SK-N-DZ (cell line): Measurements from ENCODE around the gene WDR33.
A peak's percentile ranks its signal among the peaks of the same experiment; 100 is the strongest.

ENCODE experiments used
- DNase-seq: peaks from one replicate; pipeline ENCODE4 v3.0.0-alpha.2; 2015; ENCODE audit warnings: low spot score

The WDR33 gene

GRCh38 chr2:127719301-127720218 lies 91.4 kb downstream of the WDR33 start:
- no peak for DNase-seq

DNA sequence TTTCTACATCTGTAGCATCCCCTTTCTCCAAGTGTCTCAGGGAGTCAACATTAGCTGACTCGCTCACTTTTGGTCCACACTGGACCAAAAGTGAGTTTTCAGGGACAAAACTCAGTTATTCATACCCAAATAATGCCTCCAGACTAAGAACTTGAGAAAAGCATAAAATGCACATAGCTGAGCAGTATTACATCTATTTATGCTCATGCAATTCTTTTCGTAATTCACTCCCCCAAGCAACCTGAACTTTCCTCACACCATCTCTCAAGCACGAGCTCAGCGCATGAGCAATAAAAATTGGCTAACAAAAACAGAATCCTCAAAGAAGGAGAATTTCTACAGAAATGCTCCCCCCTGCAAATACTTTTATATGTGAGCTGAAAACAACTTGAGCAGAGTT lies 92.7 kb downstream of the WDR33 start:
- DNase-seq, result no peak

GRCh38 chr2:127715778-127716449 lies 95.1 kb downstream of the WDR33 start:
- DNase-seq, result no peak

DNA sequence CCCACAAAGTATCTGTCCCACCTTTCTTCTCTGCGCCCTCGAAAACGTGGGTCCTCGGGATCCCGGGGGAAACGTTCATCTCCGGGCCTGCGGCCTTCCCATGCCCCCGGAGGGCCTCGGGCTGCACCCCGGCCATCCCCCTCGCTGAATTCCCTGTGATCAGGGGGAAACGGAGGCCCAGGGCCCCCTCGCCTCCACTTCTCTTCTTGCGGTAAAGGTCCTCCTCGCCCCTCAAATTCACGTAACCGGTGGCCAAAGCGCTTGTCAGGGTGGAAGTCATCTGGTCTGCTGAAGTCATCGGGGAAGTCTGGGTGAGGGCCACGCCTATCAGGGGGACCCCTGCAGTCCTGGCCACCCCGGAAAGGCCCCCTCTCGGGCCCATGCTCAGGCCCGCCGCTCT lies 97.4 kb downstream of the WDR33 start:
- DNase-seq, result no peak

DNA sequence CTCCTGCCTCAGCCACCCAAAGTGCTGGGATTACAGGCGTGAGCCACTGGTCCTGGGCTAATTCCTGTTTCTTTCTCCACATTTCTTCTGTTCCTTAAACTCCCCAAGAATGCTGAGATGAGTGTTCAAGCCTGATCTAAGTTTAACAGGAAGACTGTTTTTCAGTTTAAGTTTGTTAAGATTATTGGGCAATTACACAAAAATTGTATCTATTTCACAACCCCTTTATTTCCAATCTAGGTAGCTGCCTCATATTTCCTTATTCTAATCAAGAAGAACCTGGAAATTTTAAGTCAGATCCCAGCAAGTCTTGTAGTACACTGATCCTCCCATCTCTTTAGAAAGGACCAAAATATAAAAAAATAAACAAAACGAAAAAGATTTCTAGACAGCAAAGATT lies 98.0 kb downstream of the WDR33 start:
- no peak for DNase-seq

- DNase-seq, result no peak
Measured at GRCh38 chr2:127709336-127709735, 101.6 kb downstream of the WDR33 start.

GRCh38 chr2:127707890-127708648 lies 102.9 kb downstream of the WDR33 start:
- no peak for DNase-seq

GRCh38 chr2:127706215-127706990 lies 104.6 kb downstream of the WDR33 start:
- DNase-seq, result no peak

DNA sequence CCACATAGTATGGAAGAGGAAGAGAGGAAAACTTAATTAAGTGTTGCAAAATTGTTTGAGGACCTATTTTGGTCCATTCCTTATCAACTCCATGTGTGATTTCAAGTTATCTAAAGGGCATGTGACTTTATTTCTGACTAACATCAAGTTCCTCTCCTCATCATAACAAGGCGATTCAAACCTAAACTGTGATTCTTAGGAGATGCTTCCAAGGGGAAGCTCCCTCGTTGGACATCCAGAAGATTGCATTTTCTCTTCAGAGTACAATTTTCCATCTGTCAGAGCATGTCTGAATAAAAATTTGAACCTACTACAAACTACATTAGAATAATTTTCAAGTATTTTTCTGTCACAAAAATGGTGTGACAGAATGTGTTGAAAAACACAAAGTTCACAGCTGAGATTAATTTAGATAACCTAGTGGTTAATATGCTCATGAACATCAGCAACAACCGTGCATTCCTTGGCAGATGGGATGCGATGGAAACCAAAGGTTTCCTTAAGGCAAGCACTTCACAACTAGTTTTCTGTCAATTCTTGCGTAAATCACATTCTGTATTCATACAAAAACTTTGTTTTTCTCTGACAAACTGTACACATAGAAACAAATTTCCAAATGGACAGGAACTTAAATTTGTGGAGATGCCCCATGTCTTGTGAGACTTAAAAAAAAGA lies 105.4 kb downstream of the WDR33 start:
- no peak for DNase-seq

DNA sequence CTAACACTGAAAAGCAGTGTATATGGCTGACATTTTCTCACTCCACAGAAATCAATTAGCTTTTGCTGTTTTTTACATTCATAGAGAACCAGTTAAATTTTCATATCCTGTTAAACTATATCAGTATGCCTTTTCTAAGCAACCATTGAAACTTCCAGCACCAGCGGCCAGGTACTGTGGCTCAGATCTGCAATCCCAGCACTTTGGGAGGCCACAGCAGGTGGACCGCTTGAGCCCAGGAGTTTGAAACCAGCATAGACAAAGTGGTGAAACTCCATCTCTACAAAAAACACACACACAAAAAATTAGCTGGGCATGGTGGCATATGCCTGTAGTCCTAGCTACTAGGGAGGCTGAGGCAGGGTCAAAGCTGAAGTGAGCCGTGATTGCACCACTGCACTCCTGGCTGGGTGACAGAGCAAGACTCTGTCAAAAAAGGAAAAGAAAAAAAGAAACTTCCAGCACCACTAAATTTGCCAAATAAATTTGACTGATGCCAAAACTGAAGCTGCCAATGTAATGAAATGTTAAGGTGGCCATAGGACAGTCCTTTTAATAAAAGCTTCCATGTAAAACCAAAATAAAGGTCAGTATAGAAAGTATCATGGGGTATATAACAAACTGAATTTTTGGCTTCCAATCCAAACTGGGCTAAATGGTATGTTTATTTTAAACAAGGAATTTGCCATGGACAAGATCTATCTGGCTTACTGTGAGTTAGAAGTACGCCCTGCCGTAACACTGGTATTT lies 106.2 kb downstream of the WDR33 start:
- no peak for DNase-seq

DNA sequence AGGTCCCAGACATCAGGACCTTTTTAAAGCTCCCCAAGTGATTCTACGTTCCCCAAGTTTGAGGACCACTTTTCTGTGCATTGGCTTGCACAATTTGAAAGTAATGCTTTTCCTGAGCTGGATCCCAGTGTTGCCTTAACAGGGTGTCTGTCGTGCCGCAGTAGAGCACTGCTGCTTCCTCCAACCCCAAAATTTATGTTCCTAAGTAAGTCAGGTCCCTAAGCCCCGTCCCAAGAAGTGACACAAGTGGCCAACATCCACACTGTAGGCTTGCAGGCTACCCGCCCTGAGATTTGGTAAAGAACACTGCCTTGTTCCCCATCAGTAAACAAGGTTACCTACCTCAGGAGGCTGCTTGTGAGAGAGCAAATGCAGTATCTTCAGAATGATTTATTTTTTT lies 107.7 kb downstream of the WDR33 start:
- DNase-seq, result no peak

DNA sequence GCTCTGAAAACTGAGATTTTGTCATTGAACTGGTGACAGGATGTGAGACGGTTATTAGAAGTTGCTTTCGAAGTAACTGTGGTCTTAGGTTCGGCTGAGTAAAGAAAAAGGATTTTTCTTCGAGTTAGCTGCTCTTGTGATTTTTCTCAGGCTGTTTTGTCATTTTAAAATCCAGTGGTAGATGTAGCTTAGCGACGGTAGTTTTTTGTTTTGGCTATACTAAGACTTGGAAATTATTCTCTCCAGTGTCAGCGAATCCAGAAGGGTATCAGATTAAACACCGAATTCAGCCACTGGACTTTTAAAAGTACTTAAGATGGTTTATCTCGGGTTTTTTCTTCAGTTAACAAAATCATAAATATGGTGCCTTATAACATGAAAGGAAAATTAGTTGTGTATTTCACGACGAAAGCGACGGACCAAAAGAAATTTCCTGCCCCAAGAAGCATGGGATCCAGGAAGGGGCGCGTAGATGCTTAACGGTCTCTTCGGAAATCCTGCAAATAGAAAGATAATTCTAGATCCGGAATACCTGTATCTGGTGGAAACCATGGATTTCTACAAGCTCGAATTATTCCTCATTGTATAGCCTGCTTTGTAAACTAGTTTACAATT lies 108.5 kb downstream of the WDR33 start:
- DNase-seq, result no peak

GRCh38 chr2:127701651-127702394 lies 109.1 kb downstream of the WDR33 start:
- DNase-seq, result peak; percentile 71

DNA sequence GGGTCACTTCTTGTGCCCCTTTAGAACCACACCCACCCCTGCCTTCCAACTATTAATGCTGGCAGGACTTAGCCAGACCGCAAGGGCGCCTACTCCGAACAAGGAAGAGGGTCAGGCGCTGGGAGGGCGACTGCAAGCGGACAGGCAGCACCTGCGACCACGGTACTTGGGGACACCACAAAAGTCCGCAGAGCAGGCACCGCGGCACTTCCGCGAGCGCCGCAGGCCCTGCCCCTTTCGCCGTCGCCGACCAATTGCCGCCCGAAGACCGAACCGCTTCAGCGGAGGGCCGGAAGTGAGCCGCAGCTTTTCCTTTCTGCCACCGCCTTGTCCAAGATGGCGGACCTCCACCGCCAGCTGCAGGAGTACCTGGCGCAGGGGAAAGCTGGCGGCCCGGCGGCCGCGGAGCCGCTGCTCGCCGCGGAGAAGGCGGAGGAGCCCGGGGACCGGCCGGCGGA lies 109.7 kb downstream of the WDR33 start, which contains the start of gene SFT2D3:
SFT2D3 (plus strand) TSS at position 305 of the 458 bp plus-strand sequence; CDS start at position 337, 32 bp downstream.
- peak; percentile 90 for DNase-seq

DNA sequence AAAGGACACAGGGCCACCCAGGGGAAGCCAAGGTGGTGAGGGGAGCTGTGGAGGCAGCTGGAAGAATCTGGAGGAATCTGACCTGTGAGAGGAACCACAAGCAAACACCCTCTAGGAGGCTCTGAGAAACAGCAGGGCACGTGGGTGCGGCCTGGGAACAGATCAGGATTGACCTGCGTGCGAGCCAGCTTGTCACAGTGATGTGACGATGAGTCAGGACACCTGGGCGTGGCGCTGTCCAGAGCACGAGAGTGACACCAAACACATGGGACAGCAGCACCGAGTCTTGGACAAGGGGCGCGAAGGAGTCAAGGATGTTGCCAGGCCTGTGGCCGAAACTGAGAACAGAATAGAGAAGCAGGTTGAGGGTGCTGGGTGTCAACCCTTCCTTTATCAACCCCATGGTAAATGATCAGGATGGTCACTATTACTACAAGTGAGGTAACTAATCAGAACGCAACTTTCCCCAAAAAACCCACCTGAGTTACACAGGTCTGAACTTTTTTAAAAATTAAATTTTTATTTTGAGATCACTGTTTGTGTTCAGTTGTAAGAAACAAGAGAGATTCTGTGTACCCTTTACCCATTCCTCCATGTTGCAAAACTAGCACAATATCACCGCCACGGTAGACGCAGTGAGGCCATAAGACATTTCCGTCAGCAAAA lies 110.3 kb downstream of the WDR33 start:
- no peak for DNase-seq

DNA sequence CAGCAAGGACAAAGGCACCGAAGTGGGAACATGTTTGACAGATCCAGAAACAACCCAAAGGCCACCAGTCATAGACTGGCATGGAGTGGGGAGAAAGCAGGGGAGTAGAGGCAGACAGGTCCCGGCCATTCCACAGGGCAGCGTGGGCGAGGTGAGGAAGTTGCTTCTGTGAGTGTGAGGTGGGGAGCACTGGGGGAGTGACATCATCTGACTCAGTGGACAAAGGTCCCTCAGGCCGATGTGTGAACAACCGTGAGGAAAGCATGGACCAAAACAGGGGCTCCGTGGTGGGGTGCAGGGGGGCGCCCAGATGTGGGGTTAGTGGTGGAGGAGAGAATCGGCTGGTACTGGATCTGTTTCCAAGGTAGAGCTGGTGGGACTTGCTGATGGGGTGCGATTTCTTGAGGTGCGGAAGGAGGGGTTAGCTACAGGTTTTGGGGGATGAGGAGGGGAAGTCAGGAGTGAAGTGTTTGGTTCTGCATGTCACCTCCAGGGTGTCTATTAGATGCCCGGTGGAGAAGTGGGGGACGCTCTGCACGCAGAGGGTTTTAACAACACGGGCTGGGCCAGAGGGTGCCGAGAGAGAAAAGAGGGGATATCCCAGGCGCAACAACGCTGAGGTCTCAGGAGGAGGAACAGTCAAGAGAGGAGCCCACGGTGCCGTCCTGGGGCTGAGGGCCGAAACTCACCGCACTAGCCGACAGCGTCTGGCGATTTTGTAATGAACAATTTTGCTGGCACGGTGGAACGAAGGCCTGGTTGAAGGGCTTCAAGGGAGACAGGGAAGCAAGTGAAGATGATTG lies 112.2 kb downstream of the WDR33 start:
- no peak for DNase-seq

DNA sequence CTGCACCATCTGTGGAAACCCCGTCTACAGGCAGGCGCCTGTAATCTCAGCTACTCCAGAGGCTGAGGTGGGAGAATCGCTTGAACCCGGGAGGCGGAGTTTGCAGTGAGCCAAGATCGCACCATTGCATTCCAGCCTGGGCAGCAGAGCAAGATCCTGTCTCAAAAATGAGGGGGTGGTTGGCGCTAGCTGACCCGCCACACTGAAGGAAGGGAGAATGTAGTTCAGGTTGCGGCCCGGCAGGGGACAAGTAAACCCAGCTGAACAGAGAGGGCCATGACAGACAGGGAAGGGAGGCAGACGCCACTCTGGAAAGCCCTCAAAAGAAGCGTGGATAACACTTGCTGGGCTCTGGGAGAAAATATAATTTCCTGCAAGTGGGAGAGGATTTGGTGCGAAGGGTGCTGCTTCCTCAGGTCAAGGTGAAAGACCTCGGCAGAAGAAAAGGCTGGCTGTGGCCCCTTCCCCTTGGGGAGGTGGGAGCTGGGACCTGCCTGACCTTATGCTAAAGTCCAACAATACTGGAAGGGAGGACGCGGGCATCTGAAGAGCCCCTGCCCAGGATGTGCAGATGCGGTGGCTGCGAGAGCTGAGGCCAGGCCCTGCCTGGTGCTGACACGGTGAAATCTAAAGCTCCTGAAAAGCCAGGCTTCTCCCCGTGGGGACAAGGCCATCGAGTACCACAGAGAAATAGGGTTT lies 113.3 kb downstream of the WDR33 start:
- no peak for DNase-seq
